PC-9 (cell line): ENCODE data around the gene RBPMS2. TPM values are rescaled to one million over a fixed set of nuclear protein-coding genes. Genes with fewer than 3 reads are reported as not detected.
"Not testable (repeated sequence)": the region's sequence is repeated elsewhere in the genome, so short reads cannot be mapped to it uniquely, and the experiment has no call there.

Experiments
- BruUV-seq: library from RNA; stranded (reverse); fragments of 400-500 nt; replicated peaks from 2 replicates; lab custom pipeline; 2021; lab: Mats Ljungman, UMichigan
- CTCF ChIA-PET: fragments of 300-600 bp; sonication (Branson Sonifier 250); formaldehyde crosslinking; loops from one replicate; lab custom pipeline; 2022; ENCODE audit warnings: antibody characterized with exemption; lab: Charles Lee
- POLR2A ChIA-PET: fragments of 300-600 bp; sonication (Branson Sonifier 250); formaldehyde crosslinking; loops from one replicate; lab custom pipeline; 2022; ENCODE audit warnings: antibody characterized with exemption; ENCODE audit not compliant: unreplicated experiment; lab: Charles Lee
- DNase-seq, 2 experiments: peaks; one replicate each; pipeline versions ENCODE4 v3.0.0 to v3.0.0-alpha.2; 2015 to 2022; ENCODE audit warnings: mixed read lengths in 1 of 2
- H2AFZ ChIP-seq: fragments of 200-600 bp; sonication (generic); 2 replicates; pipeline ENCODE4 v1.8.1; 2017; ENCODE audit warnings: antibody characterized with exemption
- H3F3A ChIP-seq: fragments of 200-600 bp; sonication (generic); 2 replicates; pipeline ENCODE4 v1.8.1; 2017; ENCODE audit warnings: antibody characterized with exemption, mild to moderate bottlenecking, low read depth; ENCODE audit not compliant: insufficient read depth
- H3K27ac ChIP-seq: fragments of 200-600 bp; sonication (generic); 2 replicates; pipeline ENCODE4 v1.6.1; 2016; ENCODE audit warnings: mixed run types
- H3K27me3 ChIP-seq: fragments of 200-600 bp; sonication (generic); 2 replicates; pipeline ENCODE4 v1.6.1; 2016; ENCODE audit warnings: low read depth, mixed run types; ENCODE audit not compliant: insufficient read depth
- H3K36me3 ChIP-seq: fragments of 200-600 bp; sonication (generic); 2 replicates; pipeline ENCODE4 v1.6.1; 2016; ENCODE audit warnings: low read depth, mixed run types
- H3K4me1 ChIP-seq: fragments of 200-600 bp; sonication (generic); replicated peaks from 2 replicates; pipeline ENCODE4 v1.6.1; 2016; ENCODE audit warnings: mixed run types; ENCODE audit not compliant: insufficient read depth
- H3K4me2 ChIP-seq: fragments of 200-600 bp; sonication (generic); 2 replicates; pipeline ENCODE4 v1.6.1; 2017; ENCODE audit warnings: mixed run types
- H3K4me3 ChIP-seq: fragments of 200-600 bp; sonication (generic); 2 replicates; pipeline ENCODE4 v1.6.1; 2016; ENCODE audit warnings: mixed run types
- H3K79me2 ChIP-seq: fragments of 200-600 bp; sonication (generic); 2 replicates; pipeline ENCODE4 v1.6.1; 2017; ENCODE audit warnings: low read depth, mixed run types
- H3K9me2 ChIP-seq: fragments of 200-600 bp; sonication (generic); 2 replicates; pipeline ENCODE4 v1.8.1; 2017; ENCODE audit warnings: mild to moderate bottlenecking; ENCODE audit not compliant: insufficient read depth
- H3K9me3 ChIP-seq: fragments of 200-600 bp; sonication (generic); 2 replicates; pipeline ENCODE4 v1.8.1; 2016; ENCODE audit warnings: low read depth; ENCODE audit not compliant: insufficient read depth
- H4K20me1 ChIP-seq: fragments of 200-600 bp; sonication (generic); 2 replicates; pipeline ENCODE4 v1.8.1; 2017; ENCODE audit not compliant: insufficient read depth
- EZH2 ChIP-seq: fragments of 200-600 bp; sonication (generic); IDR thresholded peaks from 2 replicates; pipeline ENCODE4 v1.8.0; 2017; ENCODE audit warnings: antibody characterized with exemption, low read depth
- intact Hi-C: fragments of 100-400 bp; cut with micrococcal nuclease; formaldehyde crosslinking; loops from one replicate; pipeline ENCODE4 v1.10.0; 2022; ENCODE audit not compliant: unreplicated experiment
- total RNA-seq: library from RNA; stranded (reverse); gene quantifications from 2 replicates; pipeline ENCODE4 v1.2.3, GENCODE V29; 2021
- TF ChIP-seq, protein P1 (sequence below): fragments of 200-600 bp; sonication (generic); conservative IDR thresholded peaks from 2 replicates; pipeline ENCODE4 v1.6.1; 2017; ENCODE audit warnings: mixed run types, antibody characterized with exemption, mild to moderate bottlenecking, moderate library complexity

Gene RBPMS2
- total RNA-seq, 1 experiment from 2014 or later: 4.1 TPM

DNA sequence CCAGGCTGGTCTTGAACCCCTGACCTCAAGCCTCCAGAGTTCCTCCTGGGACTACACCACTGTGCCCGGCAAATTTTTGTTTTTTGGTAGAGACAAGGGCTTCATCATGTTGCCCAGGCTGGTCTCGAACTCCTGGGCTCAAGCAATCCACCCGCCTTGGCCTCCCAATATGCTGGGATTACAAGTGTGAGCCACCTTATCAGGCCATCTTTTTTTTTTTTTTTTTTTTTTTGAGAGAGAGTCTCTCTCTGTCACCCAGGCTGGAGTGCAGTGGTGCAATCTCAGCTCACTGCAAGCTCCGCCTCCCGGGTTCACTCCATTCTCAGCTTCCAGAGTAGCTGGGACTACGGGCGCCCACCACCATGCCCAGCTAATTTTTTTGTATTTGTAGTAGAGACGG, 38.9 kb upstream of the RBPMS2 start:
- H3F3A ChIP-seq, H3K27ac ChIP-seq, H3K4me2 ChIP-seq, BruUV-seq, H4K20me1 ChIP-seq, intact Hi-C loops, H3K9me3 ChIP-seq, DNase-seq, H2AFZ ChIP-seq, CTCF ChIA-PET, H3K4me3 ChIP-seq, H3K27me3 ChIP-seq, H3K36me3 ChIP-seq, H3K9me2 ChIP-seq, H3K4me1 ChIP-seq, H3K79me2 ChIP-seq: not testable (repeated sequence)
- POLR2A ChIA-PET: interaction anchor here (0.6 kb wide), 1 partner anchor 248 kb away, joined by 7 read pairs; no protein-coding TSS in a partner anchor

DNA sequence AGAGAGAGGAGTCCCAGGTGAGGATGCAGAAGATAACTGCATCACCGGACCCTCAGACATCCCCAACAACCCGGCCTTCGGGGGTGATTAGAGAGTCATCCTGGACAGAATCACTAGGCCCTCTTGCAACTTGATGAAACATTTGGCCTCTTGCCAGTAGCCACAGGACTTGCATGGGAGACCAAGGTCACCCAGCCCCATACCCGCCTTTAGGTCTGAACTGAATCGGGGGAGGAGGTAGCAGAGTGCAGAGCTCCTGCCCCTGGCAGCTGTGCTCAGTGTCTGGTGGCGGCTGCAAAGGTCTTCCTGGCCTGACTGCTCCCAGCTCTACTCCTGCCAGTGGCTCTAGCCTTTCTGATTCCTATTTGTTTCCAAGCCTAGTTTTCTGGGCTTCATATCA, 37.7 kb upstream of the RBPMS2 start:
- Histone ChIP-seq H3K9me2 (no peaks in the 10 kb centered on the region), H2AFZ (no peak overlapping the region), H3K4me3 (no peak overlapping the region), H3F3A (0 out of 2 replicates have a peak, but pooled peaks cover 3% of the 10 kb centered on the region), H3K79me2 (no peaks in the 10 kb centered on the region), H3K4me1 (no peaks in the 10 kb centered on the region), H3K9me3 (no peaks in the 10 kb centered on the region), H3K27ac (no peak overlapping the region), H3K4me2 (no peak overlapping the region), H3K27me3 (no peaks in the 10 kb centered on the region), H3K36me3 (no peaks in the 10 kb centered on the region), H4K20me1 (no peaks in the 10 kb centered on the region)
- peak in 1 of 2 experiments; percentile 4 for DNase-seq
- intact Hi-C loops: no loop called here
- no peak for TF ChIP-seq EZH2
- TF ChIP-seq, protein P1, sequence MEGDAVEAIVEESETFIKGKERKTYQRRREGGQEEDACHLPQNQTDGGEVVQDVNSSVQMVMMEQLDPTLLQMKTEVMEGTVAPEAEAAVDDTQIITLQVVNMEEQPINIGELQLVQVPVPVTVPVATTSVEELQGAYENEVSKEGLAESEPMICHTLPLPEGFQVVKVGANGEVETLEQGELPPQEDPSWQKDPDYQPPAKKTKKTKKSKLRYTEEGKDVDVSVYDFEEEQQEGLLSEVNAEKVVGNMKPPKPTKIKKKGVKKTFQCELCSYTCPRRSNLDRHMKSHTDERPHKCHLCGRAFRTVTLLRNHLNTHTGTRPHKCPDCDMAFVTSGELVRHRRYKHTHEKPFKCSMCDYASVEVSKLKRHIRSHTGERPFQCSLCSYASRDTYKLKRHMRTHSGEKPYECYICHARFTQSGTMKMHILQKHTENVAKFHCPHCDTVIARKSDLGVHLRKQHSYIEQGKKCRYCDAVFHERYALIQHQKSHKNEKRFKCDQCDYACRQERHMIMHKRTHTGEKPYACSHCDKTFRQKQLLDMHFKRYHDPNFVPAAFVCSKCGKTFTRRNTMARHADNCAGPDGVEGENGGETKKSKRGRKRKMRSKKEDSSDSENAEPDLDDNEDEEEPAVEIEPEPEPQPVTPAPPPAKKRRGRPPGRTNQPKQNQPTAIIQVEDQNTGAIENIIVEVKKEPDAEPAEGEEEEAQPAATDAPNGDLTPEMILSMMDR: no peak
- POLR2A ChIA-PET: interaction anchor here (0.7 kb wide), 1 partner anchor 46 kb away, joined by 4 read pairs; no protein-coding TSS in a partner anchor
- CTCF ChIA-PET: no interaction called here
- BruUV-seq: no TSS peak

DNA sequence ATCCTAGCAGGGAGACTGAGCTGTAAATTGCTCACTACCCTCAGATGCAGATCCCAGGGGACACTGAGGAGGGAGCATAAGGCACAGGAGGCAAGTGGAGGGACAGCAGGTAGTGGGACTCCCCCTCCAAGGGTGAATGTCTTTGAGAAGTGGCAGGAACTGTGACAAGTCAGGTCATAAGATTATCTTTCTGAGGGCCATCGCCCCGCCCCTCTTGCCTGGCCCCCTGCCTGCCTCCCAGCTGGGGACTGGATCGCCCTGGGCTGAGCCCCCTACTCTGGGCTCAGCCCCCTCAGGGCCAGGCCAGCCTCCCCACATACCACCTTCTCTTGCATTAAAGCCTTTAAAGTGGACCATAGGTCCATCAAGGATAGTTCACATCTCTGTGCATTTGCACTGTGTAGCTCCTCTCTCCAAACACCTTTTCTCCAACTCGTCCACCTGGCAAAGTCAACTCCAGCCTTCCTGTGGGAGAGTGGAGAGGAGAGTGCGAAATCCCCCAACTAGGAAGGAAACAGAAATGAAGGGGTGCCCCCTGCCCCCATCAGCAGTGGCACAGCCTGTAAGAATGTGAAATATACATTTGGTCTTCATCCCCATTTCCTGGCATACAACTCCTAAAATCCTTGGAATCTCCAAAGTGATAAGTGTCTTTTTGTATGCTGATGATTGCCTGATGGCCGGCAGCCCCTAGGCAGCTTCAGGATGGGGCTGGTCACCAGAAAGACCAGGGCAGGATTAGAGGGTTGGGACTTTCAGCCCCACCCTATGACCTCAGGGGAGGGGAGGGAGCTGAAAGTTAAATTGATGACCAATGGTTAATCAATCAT, 35.3 kb upstream of the RBPMS2 start:
- Histone ChIP-seq H2AFZ (no peak overlapping the region), H3K4me2 (no peak overlapping the region), H3K4me1 (no peaks in the 10 kb centered on the region), H3F3A (0 out of 2 replicates have a peak, but pooled peaks cover 3% of the 10 kb centered on the region), H3K79me2 (no peaks in the 10 kb centered on the region), H3K27me3 (no peaks in the 10 kb centered on the region), H3K9me2 (no peaks in the 10 kb centered on the region), H3K36me3 (no peaks in the 10 kb centered on the region), H3K27ac (no peak overlapping the region), H4K20me1 (no peaks in the 10 kb centered on the region), H3K4me3 (no peak overlapping the region), H3K9me3 (no peaks in the 10 kb centered on the region)
- TF ChIP-seq, protein P1: no peak
- no peak for TF ChIP-seq EZH2
- ChIA-PET POLR2A (interaction anchor here (0.7 kb wide), 1 partner anchor 1316 kb away, joined by 3 read pairs; no protein-coding TSS in a partner anchor), CTCF (interaction anchor here (1.4 to 1.7 kb wide), 2 partner anchors 62 to 70 kb away, joined by 3 to 9 read pairs; no protein-coding TSS in a partner anchor)
- intact Hi-C loops: loop anchor here (1.0 to 2.0 kb wide), 2 partner anchors 79 to 124 kb away; no protein-coding TSS in a partner anchor
- no TSS peak for BruUV-seq
- DNase-seq: no peak
